Subcutaneous adipose tissue (tissue), 4 donors: Measurements from ENCODE around the gene TGFB3. TPM values are rescaled to one million over a fixed set of nuclear protein-coding genes. Genes with fewer than 3 reads are reported as not detected.

Source experiments
- CTCF ChIP-seq: fragments of 450-650 bp; IDR thresholded peaks from one replicate; pipeline ENCODE4 v1.5.1; 2016; ENCODE audit warnings: low read depth, mild to moderate bottlenecking, control low read depth, antibody characterized with exemption, moderate library complexity
- total RNA-seq, 4 donors: library from RNA; depleted of rRNA; stranded (reverse); fragments of >200 nt; gene quantifications; one replicate each; pipeline ENCODE4 v1.1.0, GENCODE V29; 2016

TGFB3 gene
- total RNA-seq, 4 donors from 2014 or later: 2.3 to 10.9 (median 7.1) TPM

GRCh38 chr14:76012354-76012753, 30.6 kb upstream of the TGFB3 start:
- TF ChIP-seq CTCF: no peak

- no peak for TF ChIP-seq CTCF
Observed at GRCh38 chr14:76011930-76012329, 30.1 kb upstream of the TGFB3 start.

GRCh38 chr14:76007852-76008251, 26.1 kb upstream of the TGFB3 start:
- no peak for TF ChIP-seq CTCF

GRCh38 chr14:76007379-76007778, 25.6 kb upstream of the TGFB3 start:
- TF ChIP-seq CTCF: no peak

- no peak for TF ChIP-seq CTCF
Observed at GRCh38 chr14:76006253-76006652, 24.5 kb upstream of the TGFB3 start.

- no peak for TF ChIP-seq CTCF
Observed at GRCh38 chr14:76002383-76002782, 20.6 kb upstream of the TGFB3 start.

- no peak for TF ChIP-seq CTCF
Observed at GRCh38 chr14:75999511-76000190, 17.9 kb upstream of the TGFB3 start.
